HFFc6 (cell line): ENCODE measurements around the gene SLC44A5. TPM values are rescaled to one million over a fixed set of nuclear protein-coding genes. Genes with fewer than 3 reads are reported as not detected.
"Not testable (repeated sequence)": the region's sequence is repeated elsewhere in the genome, so short reads cannot be mapped to it uniquely, and the experiment has no call there.

Experiments
- DNase-seq: peaks from one replicate; pipeline ENCODE4 v3.0.0-alpha.2; 2018
- H3K27ac Mint-ChIP-seq: 2 replicates; pipeline ENCODE4 v1.8.0; 2020; ENCODE audit warnings: mild to moderate bottlenecking, mixed read lengths
- H3K27me3 Mint-ChIP-seq: 2 replicates; pipeline ENCODE4 v1.8.0; 2021; ENCODE audit warnings: mild to moderate bottlenecking, moderate library complexity, mixed read lengths; ENCODE audit not compliant: insufficient read depth
- H3K36me3 Mint-ChIP-seq: 2 replicates; pipeline ENCODE4 v1.8.0; 2021; ENCODE audit warnings: low read depth, mixed read lengths
- H3K4me1 Mint-ChIP-seq: 2 replicates; pipeline ENCODE4 v1.8.0; 2020; ENCODE audit warnings: low read depth, mixed read lengths
- H3K4me3 Mint-ChIP-seq: 2 replicates; pipeline ENCODE4 v1.8.0; 2020; ENCODE audit warnings: mild to moderate bottlenecking, moderate library complexity, mixed read lengths
- H3K9me3 Mint-ChIP-seq: 2 replicates; pipeline ENCODE4 v1.8.0; 2020; ENCODE audit warnings: mild to moderate bottlenecking, mixed read lengths
- CTCF ChIP-seq: fragments of 200-600 bp; sonication (generic); IDR thresholded peaks from 2 replicates; pipeline ENCODE4 v1.5.0; 2021; ENCODE audit warnings: antibody characterized with exemption, mild to moderate bottlenecking
- total RNA-seq, 6 experiments: library from RNA; stranded (reverse); fragmentation: NEBNext Ultra II Directional; extraction: Animal tissue kit (Norgen Biotek cat#: 25700); gene quantifications; 2 replicates in 1 of 6; 3 replicates in 5 of 6; pipeline ENCODE4 v1.2.3, GENCODE V29; 2021

The SLC44A5 gene
- total RNA-seq, 6 experiments from 2014 or later: not detected

- DNase-seq: no peak
- no peaks in the 10 kb centered on the region for H3K27me3 Mint-ChIP-seq
- no peaks in the 10 kb centered on the region for H3K4me1 Mint-ChIP-seq
- H3K9me3 Mint-ChIP-seq: peaks cover 16% of the 10 kb centered on the region
- no peak for TF ChIP-seq CTCF
- no peaks in the 10 kb centered on the region for H3K36me3 Mint-ChIP-seq
- H3K4me3 Mint-ChIP-seq: no peak overlapping the region
- no peak overlapping the region for H3K27ac Mint-ChIP-seq
Observed at GRCh38 chr1:75257424-75257823, 353.5 kb downstream of the SLC44A5 start.

GRCh38 chr1:75250114-75250513 is 360.8 kb downstream of the SLC44A5 start:
- H3K36me3 Mint-ChIP-seq, H3K27ac Mint-ChIP-seq, H3K4me3 Mint-ChIP-seq: not testable (repeated sequence)

GRCh38 chr1:75245239-75245638 is 365.7 kb downstream of the SLC44A5 start:
- no peaks in the 10 kb centered on the region for H3K4me1 Mint-ChIP-seq
- H3K4me3 Mint-ChIP-seq: no peak overlapping the region
- H3K9me3 Mint-ChIP-seq: no peaks in the 10 kb centered on the region; the same call in 1 of the 2 replicates
- H3K27ac Mint-ChIP-seq: no peak overlapping the region
- H3K27me3 Mint-ChIP-seq: no peaks in the 10 kb centered on the region
- H3K36me3 Mint-ChIP-seq: no peaks in the 10 kb centered on the region
- no peak for DNase-seq
- TF ChIP-seq CTCF: no peak

More at GRCh38 chr1:75250114-75250513, 360.8 kb downstream of the SLC44A5 start:
- not testable (repeated sequence) for H3K4me1 Mint-ChIP-seq, DNase-seq, H3K27me3 Mint-ChIP-seq
- H3K9me3 Mint-ChIP-seq: peaks cover 11% of the 10 kb centered on the region

- no peaks in the 10 kb centered on the region for H3K27me3 Mint-ChIP-seq
- no peaks in the 10 kb centered on the region for H3K4me1 Mint-ChIP-seq
- no peak for TF ChIP-seq CTCF
- no peak overlapping the region for H3K27ac Mint-ChIP-seq
- DNase-seq: no peak
- peaks cover 4% of the 10 kb centered on the region; the same call in 1 of the 2 replicates for H3K9me3 Mint-ChIP-seq
- H3K36me3 Mint-ChIP-seq: no peaks in the 10 kb centered on the region
- H3K4me3 Mint-ChIP-seq: no peak overlapping the region
Observed at GRCh38 chr1:75243124-75243523, 367.8 kb downstream of the SLC44A5 start.

GRCh38 chr1:75237316-75237715 is 373.6 kb downstream of the SLC44A5 start:
- Mint-ChIP-seq H3K4me3 (no peak overlapping the region), H3K4me1 (no peaks in the 10 kb centered on the region), H3K9me3 (peaks cover 4% of the 10 kb centered on the region; the same call in 1 of the 2 replicates), H3K27me3 (no peaks in the 10 kb centered on the region), H3K27ac (no peak overlapping the region), H3K36me3 (no peaks in the 10 kb centered on the region)
- DNase-seq: no peak
- TF ChIP-seq CTCF: no peak

GRCh38 chr1:75234562-75234961 is 376.4 kb downstream of the SLC44A5 start:
- Mint-ChIP-seq H3K27me3 (no peaks in the 10 kb centered on the region), H3K36me3 (no peaks in the 10 kb centered on the region), H3K9me3 (peaks cover 3% of the 10 kb centered on the region; the same call in 1 of the 2 replicates), H3K27ac (no peak overlapping the region), H3K4me3 (no peak overlapping the region), H3K4me1 (no peaks in the 10 kb centered on the region)
- DNase-seq: no peak
- TF ChIP-seq CTCF: no peak
